T-cell (primary cell): ENCODE results near the gene HSP90AB1. TPM values are rescaled to one million over a fixed set of nuclear protein-coding genes. Genes with fewer than 3 reads are reported as not detected.

Experiments used
- ATAC-seq, 4 experiments: fragments of 200-7000 bp in 3 of 4; fragments of 150-1000 bp in 1 of 4; cut with Tn5 transposase; replicated peaks in 1 of 4; 1 replicate in 3 of 4; 2 replicates in 1 of 4; pipeline ENCODE4 v1.10.0; 2021; ENCODE audit warnings: moderate library complexity in 3 of 4, mild to moderate bottlenecking in 2 of 4, moderate number of reproducible peaks in 1 of 4
- CTCF ChIA-PET, 2 donors: fragments of 300-600 bp; sonication (Branson Sonifier 250); formaldehyde crosslinking; loops; one replicate each; lab custom pipeline; 2022; ENCODE audit warnings: antibody characterized with exemption in 2 of 2; lab: Charles Lee
- POLR2A ChIA-PET, 2 donors: fragments of 300-600 bp; sonication (Branson Sonifier 250); formaldehyde crosslinking; loops; one replicate each; lab custom pipeline; 2022; ENCODE audit warnings: antibody characterized with exemption in 2 of 2; lab: Charles Lee
- DNase-seq, 35 experiments: peaks; one replicate each; pipeline versions ENCODE4 v3.0.0 to v3.0.0-alpha.2; 2013 to 2023
- H3K27ac ChIP-seq: one replicate; pipeline ENCODE4 v1.5.1; 2013; ENCODE audit warnings: low read length
- H3K27me3 ChIP-seq, 2 experiments: replicated peaks in 1 of 2; 1 replicate in 1 of 2; 2 replicates in 1 of 2; pipeline versions ENCODE4 v1.6.1 to v1.7.0; 2013; ENCODE audit warnings: low read length in 1 of 2, mixed read lengths in 1 of 2; ENCODE audit not compliant: control insufficient read depth in 2 of 2, insufficient read depth in 2 of 2; ENCODE audit errors: extremely low read depth in 1 of 2
- H3K36me3 ChIP-seq, 2 donors: 1 replicate in 1 of 2; 2 replicates in 1 of 2; pipeline versions ENCODE4 v1.6.1 to v1.7.0; 2013; ENCODE audit warnings: low read length in 1 of 2; ENCODE audit not compliant: control insufficient read depth in 2 of 2, insufficient read depth in 1 of 2; ENCODE audit errors: extremely low read depth in 1 of 2
- H3K4me1 ChIP-seq, 2 experiments: 1 replicate in 1 of 2; 2 replicates in 1 of 2; pipeline versions ENCODE4 v1.6.1 to v1.7.0; 2013; ENCODE audit warnings: low read length in 2 of 2, mixed read lengths in 1 of 2; ENCODE audit not compliant: insufficient read depth in 2 of 2, control insufficient read depth in 1 of 2; ENCODE audit errors: extremely low read depth in 1 of 2
- H3K4me3 ChIP-seq, 2 donors: 1 replicate in 1 of 2; 2 replicates in 1 of 2; pipeline versions ENCODE4 v1.5.1 to v1.7.0; 2013; ENCODE audit warnings: mild to moderate bottlenecking in 2 of 2, low read length in 1 of 2, moderate library complexity in 1 of 2; ENCODE audit not compliant: control insufficient read depth in 1 of 2; ENCODE audit errors: extremely low read depth in 1 of 2
- H3K9me3 ChIP-seq: 2 replicates; pipeline ENCODE4 v1.7.0; 2013
- H3K27ac Mint-ChIP-seq, 2 donors: one replicate each; pipeline ENCODE4 v1.8.0; 2020 to 2021; ENCODE audit warnings: mild to moderate bottlenecking in 2 of 2, mixed read lengths in 2 of 2
- H3K27me3 Mint-ChIP-seq, 2 donors: one replicate each; pipeline ENCODE4 v1.8.0; 2021 to 2022; ENCODE audit warnings: mixed read lengths in 2 of 2
- H3K36me3 Mint-ChIP-seq: one replicate; pipeline ENCODE4 v1.8.0; 2021; ENCODE audit warnings: mixed read lengths
- H3K4me1 Mint-ChIP-seq, 3 donors: one replicate each; pipeline ENCODE4 v1.8.0; 2020 to 2022; ENCODE audit warnings: mixed read lengths in 3 of 3, mild to moderate bottlenecking in 1 of 3
- H3K4me3 Mint-ChIP-seq, 3 donors: one replicate each; pipeline ENCODE4 v1.8.0; 2020 to 2022; ENCODE audit warnings: mild to moderate bottlenecking in 3 of 3, mixed read lengths in 3 of 3, moderate library complexity in 3 of 3
- H3K9me3 Mint-ChIP-seq, 3 donors: one replicate each; pipeline ENCODE4 v1.8.0; 2020 to 2022; ENCODE audit warnings: mixed read lengths in 3 of 3
- WGBS: methylation state at CpG from one replicate; pipeline ENCODE4 v1.1.5; 2013; ENCODE audit warnings: missing lambda C conversion rate; ENCODE audit not compliant: insufficient coverage; 5-methylcytosine and 5-hydroxymethylcytosine counted together
- total RNA-seq, 35 experiments: library from RNA in 6 of 35; stranded (reverse) in 6 of 35; fragments of 120-200 nt in 1 of 35; gene quantifications; one replicate each; pipeline versions ENCODE4 v1.2.1 to v1.2.4 and lab custom pipeline; 2013 to 2026

The HSP90AB1 gene
- total RNA-seq (100 to 1,000 TPM; 394 to 454 (median 404) TPM), total RNA-seq (lab: John Stamatoyannopoulos, UW) (445 to 5,064 (median 882) reads per million in 29 experiments)
- total RNA-seq (2013) = 399 TPM

DNA sequence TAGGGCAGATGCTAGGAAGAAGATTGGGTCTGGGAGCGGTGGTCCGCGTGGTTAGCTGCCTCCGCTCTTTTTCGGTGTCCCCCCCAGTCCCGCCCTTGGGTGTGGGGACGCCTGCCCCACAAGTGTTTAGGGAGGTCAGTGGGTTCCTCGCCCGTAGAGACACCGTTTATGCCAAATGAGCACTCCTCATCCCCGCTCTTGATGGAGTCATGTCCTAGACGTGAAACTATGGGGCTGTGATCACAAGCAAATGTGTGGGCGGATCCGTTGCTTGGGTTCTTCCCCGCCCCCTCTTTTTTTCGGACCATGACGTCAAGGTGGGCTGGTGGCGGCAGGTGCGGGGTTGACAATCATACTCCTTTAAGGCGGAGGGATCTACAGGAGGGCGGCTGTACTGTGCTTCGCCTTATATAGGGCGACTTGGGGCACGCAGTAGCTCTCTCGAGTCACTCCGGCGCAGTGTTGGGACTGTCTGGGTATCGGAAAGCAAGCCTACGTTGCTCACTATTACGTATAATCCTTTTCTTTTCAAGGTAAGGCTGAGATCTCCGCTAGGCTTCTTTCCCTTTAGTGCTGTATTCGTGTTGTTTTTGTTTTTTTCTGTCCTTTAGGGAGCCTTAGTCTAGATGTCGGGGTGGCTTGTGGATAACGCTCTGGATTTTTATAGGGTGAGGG lies at the start of gene HSP90AB1:
HSP90AB1 (plus strand) TSS at position 439 of the 675 bp plus-strand sequence. CDS start 1,529 bp downstream, outside the sequence.
- Histone ChIP-seq H3K4me3 (peak within 1 kb of the TSS; percentile 69 to 99), H3K4me1 (peaks cover 9 to 26% of the 10 kb centered on the region in 2 experiments), H3K27ac (peak within 1 kb of the TSS; percentile 95), H3K9me3 (no peaks in the 10 kb centered on the region), H3K36me3 (peaks cover 5 to 36% of the 10 kb centered on the region in 2 donors), H3K27me3 (no peaks in the 10 kb centered on the region)
- 0% methylated on average over 11 of the region's 34 CpGs for WGBS
- peak within 1 kb of the TSS; percentile 98 to 99 for H3K27ac Mint-ChIP-seq
- ATAC-seq (peak; percentile 78 to 83 (median 81)), DNase-seq (peak; percentile 86 to 98 (median 95))
- no peaks in the 10 kb centered on the region for H3K9me3 Mint-ChIP-seq
- peak within 1 kb of the TSS; percentile 94 to 99 (median 98) for H3K4me3 Mint-ChIP-seq
- peaks cover 44 to 54% (median 45%) of the 10 kb centered on the region in 3 donors for H3K4me1 Mint-ChIP-seq
- ChIA-PET CTCF (interaction anchor here (0.6 to 2.4 kb wide), 7 partner anchors 9 to 717 kb away, joined by 3 to 9 read pairs (median 4); partner anchors contain the start of genes SLC29A1 (in 1 of the 2) and SLC35B2 (in 1 of the 2)), POLR2A (interaction anchor here (0.5 to 2.3 kb wide), 8 partner anchors 9 to 1318 kb away, joined by 3 to 28 read pairs (median 6); partner anchors contain the start of genes CNPY3 (in 1 of the 2), MYMX (in 1 of the 2), SLC35B2 (in 1 of the 2) and VEGFA (in 1 of the 2))
- no peaks in the 10 kb centered on the region for H3K27me3 Mint-ChIP-seq
- H3K36me3 Mint-ChIP-seq = peaks cover 36% of the 10 kb centered on the region

DNA sequence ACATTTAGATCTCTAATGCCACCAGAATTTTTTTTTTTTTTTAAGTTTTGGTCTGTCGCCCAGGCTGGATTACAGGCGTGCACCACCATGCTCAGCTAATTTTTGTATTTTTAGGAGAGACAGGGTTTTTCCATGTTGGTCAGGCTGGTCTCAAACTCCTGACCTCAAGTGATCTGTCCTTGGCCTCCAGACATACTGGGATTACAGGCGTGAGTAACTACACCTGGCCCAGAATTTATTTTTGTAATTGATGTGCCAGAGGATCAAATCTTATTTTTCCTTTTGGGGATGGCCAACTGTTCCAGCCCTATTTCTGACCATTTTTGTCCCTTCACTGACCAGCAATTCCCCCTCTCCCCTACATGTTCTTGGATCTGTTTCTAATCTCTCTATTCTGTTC lies 48.2 kb upstream of the HSP90AB1 start:
- Histone ChIP-seq H3K27me3 (peaks cover 0 to 32% of the 10 kb centered on the region in 2 experiments), H3K27ac (no peak overlapping the region), H3K9me3 (no peaks in the 10 kb centered on the region), H3K4me1 (no peaks in the 10 kb centered on the region), H3K4me3 (no peak overlapping the region), H3K36me3 (no peaks in the 10 kb centered on the region)
- Mint-ChIP-seq H3K4me3 (no peak overlapping the region), H3K4me1 (no peaks in the 10 kb centered on the region), H3K27ac (no peak overlapping the region), H3K9me3 (no peaks in the 10 kb centered on the region), H3K27me3 (peaks cover 4 to 7% of the 10 kb centered on the region in 2 donors), H3K36me3 (no peaks in the 10 kb centered on the region)
- DNase-seq (no peak), ATAC-seq (no peak)
- POLR2A ChIA-PET = interaction anchor here in 1 of 2 donors (0.6 kb wide), 1 partner anchor 13 kb away, joined by 3 read pairs; no protein-coding TSS in a partner anchor
- CTCF ChIA-PET = no interaction called here
- WGBS = 100% methylated on average over 2 of the region's 3 CpGs

DNA sequence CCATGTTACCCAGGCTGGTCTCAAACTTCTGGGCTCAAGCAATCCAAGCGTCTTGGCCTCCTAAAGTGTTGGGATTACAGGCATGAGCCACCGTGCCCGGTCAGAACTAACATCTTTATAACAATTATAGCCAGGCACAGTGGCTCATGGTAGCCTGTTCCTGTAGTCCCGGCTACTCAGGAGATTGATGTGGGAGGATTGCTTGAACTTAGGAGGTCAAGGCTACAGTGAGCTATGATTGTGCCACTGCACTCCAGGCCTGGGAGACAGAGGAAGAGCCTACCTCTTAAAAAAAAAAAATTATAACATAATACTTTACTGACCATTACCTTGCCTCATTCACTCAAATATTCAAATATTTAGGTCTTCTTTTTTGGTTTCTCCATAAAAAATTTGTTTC lies 47.0 kb upstream of the HSP90AB1 start:
- Mint-ChIP-seq H3K4me3 (no peak overlapping the region), H3K36me3 (no peaks in the 10 kb centered on the region), H3K4me1 (no peaks in the 10 kb centered on the region), H3K27me3 (peaks cover 4% of the 10 kb centered on the region in 2 donors), H3K9me3 (no peaks in the 10 kb centered on the region), H3K27ac (no peak overlapping the region)
- ChIA-PET POLR2A (no interaction called here), CTCF (no interaction called here)
- ATAC-seq (no peak), DNase-seq (no peak)
- Histone ChIP-seq H3K27ac (no peak overlapping the region), H3K4me1 (no peaks in the 10 kb centered on the region), H3K36me3 (no peaks in the 10 kb centered on the region), H3K4me3 (no peak overlapping the region), H3K27me3 (peaks cover 0 to 30% of the 10 kb centered on the region in 2 experiments), H3K9me3 (no peaks in the 10 kb centered on the region)
- no CpG with 5 or more reads among the region's 4 CpGs for WGBS

DNA sequence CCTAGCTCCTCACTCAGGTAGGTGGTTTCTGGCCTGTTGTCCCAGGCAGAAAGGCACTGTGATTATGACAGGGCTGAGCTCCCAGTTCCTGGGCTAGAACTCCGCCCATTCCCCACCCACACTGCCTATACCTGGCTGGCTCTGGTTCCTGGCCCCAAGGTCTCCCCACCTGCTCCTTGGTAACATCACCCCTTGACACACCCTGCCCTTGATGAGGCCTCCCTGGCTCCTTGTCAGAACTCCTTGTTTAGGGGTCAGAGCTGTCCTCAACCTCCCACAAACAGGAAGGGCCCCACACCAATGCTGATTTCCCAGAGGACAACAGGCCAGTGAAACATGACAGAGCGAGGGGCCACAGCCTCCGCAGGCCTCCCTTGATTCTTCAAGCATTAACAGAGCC lies 45.7 kb upstream of the HSP90AB1 start:
- no peaks in the 10 kb centered on the region for H3K4me1 Mint-ChIP-seq
- no peaks in the 10 kb centered on the region for H3K9me3 Mint-ChIP-seq
- WGBS = 81% methylated on average over 3 of the region's 3 CpGs
- H3K4me1 ChIP-seq = no peaks in the 10 kb centered on the region
- no peaks in the 10 kb centered on the region for H3K36me3 ChIP-seq
- H3K27ac Mint-ChIP-seq = no peak overlapping the region
- ATAC-seq (no peak), DNase-seq (no peak)
- H3K4me3 Mint-ChIP-seq = no peak overlapping the region
- no peaks in the 10 kb centered on the region for H3K9me3 ChIP-seq
- no peak overlapping the region for H3K27ac ChIP-seq
- ChIA-PET POLR2A (no interaction called here), CTCF (no interaction called here)
- H3K27me3 Mint-ChIP-seq = peaks cover 0 to 4% of the 10 kb centered on the region in 2 donors
- H3K4me3 ChIP-seq = no peak overlapping the region
- H3K27me3 ChIP-seq = peaks cover 0 to 28% of the 10 kb centered on the region in 2 experiments
- no peaks in the 10 kb centered on the region for H3K36me3 Mint-ChIP-seq

DNA sequence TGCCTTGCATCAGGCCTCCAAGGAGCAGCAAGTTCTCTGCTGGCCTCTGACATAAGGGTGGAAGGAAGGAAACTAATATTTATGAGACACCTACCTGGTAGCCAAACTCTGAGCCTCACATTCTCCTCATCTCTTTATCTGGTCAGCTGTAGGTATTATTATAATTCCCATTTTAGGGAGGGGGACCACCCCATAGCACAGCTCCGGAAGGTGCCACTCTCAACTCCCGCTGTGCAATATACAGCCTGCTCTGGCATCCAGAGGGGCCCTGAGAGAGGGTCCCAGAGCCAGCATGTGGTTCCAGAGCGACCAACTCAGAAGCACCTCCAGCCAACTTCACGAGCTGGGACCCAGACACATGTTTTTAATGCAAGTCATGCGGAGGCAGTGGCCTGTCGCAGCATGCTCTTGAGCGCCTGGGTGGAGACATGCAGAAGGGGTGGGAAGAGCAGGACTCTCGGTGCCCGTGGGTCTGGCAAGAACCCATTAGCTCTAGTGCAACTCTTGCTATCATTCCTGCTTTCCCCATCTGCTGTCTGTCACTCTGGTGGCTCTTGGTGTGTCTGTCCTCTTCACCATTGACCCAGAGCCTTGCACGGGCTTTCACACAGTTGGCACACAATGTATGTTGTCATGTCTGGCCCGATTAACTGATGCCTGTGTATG lies 45.1 kb upstream of the HSP90AB1 start:
- DNase-seq = no peak
- Mint-ChIP-seq H3K4me1 (no peaks in the 10 kb centered on the region), H3K4me3 (no peak overlapping the region), H3K27me3 (peaks cover 0 to 4% of the 10 kb centered on the region in 2 donors), H3K9me3 (no peaks in the 10 kb centered on the region), H3K27ac (no peak overlapping the region), H3K36me3 (no peaks in the 10 kb centered on the region)
- no peak for ATAC-seq
- no peaks in the 10 kb centered on the region for H3K4me1 ChIP-seq
- no peaks in the 10 kb centered on the region for H3K9me3 ChIP-seq
- 84% methylated on average over 11 of the region's 11 CpGs for WGBS
- CTCF ChIA-PET = no interaction called here
- H3K27me3 ChIP-seq = peaks cover 0 to 28% of the 10 kb centered on the region in 2 experiments
- no peak overlapping the region for H3K27ac ChIP-seq
- no peaks in the 10 kb centered on the region for H3K36me3 ChIP-seq
- POLR2A ChIA-PET = no interaction called here
- H3K4me3 ChIP-seq = no peak overlapping the region

DNA sequence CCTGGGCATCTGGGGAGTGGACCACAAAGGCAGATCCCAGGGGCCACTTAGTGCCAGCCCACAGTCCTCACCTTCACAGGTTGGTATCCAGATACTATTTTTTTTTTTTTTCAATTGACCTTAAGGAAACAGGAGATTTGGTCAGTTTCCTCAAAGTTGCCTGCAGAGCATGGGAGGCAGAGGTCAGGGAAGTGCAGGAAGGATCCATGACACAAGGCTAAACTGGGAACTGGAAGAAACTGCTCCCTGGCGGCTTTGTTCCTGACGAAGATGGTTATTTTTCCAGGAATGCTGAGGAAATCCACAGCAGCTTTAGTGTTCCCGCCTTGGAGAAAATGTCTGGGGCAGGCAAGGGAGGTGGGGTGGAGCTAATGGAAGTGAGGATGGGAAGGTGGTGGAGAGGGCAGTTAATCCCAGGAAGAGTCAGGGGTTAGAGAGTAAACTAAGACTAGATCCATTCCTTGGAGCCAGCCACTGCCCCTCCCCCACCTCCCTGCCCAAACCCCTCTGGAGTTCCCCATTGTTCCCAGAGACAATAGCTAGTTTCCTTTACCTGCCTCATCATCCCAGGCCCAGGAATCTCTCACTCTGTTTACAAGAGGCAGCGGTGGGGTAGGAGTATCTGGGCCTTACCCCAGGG lies 44.4 kb upstream of the HSP90AB1 start:
- Mint-ChIP-seq H3K27ac (no peak overlapping the region), H3K4me3 (no peak overlapping the region), H3K27me3 (peaks cover 0 to 4% of the 10 kb centered on the region in 2 donors), H3K4me1 (no peaks in the 10 kb centered on the region), H3K36me3 (no peaks in the 10 kb centered on the region), H3K9me3 (no peaks in the 10 kb centered on the region)
- POLR2A ChIA-PET = no interaction called here
- 97% methylated on average over 3 of the region's 4 CpGs for WGBS
- ATAC-seq (no peak), DNase-seq (no peak)
- no peak overlapping the region for H3K27ac ChIP-seq
- no peaks in the 10 kb centered on the region for H3K4me1 ChIP-seq
- CTCF ChIA-PET = interaction anchor here in 1 of 2 donors (0.6 kb wide), 1 partner anchor 40 kb away, joined by 4 read pairs; no protein-coding TSS in a partner anchor
- no peak overlapping the region for H3K4me3 ChIP-seq
- no peaks in the 10 kb centered on the region for H3K36me3 ChIP-seq
- peaks cover 0 to 28% of the 10 kb centered on the region in 2 experiments for H3K27me3 ChIP-seq
- H3K9me3 ChIP-seq = no peaks in the 10 kb centered on the region
